ENCODE data around the gene PPP1R13B. TPM values are rescaled to one million over a fixed set of nuclear protein-coding genes. Genes with fewer than 3 reads are reported as not detected.

Gene PPP1R13B
- total RNA-seq, 2 donors from 2014 or later: 15.6 to 17.5 TPM

GRCh38 chr14:103867020-103867419 is 19.6 kb upstream of the PPP1R13B start:
- Histone ChIP-seq H3K27me3 (ENCODE audit: control insufficient read depth, insufficient read depth, low read length, poor library complexity, severe bottlenecking) (no peaks in the 10 kb centered on the region), H3K36me3 (ENCODE audit: control insufficient read depth, insufficient read depth, low read length) (no peaks in the 10 kb centered on the region), H3K9me3 (ENCODE audit: control insufficient read depth, low read length) (no peaks in the 10 kb centered on the region), H3K27ac (ENCODE audit: low read depth, low read length) (no peak overlapping the region), H3K9ac (ENCODE audit: extremely low read depth, low read length, poor library complexity, severe bottlenecking) (no peak overlapping the region), H3K4me1 (ENCODE audit: control insufficient read depth, insufficient read depth, low read length) (no peaks in the 10 kb centered on the region), H3K4me3 (ENCODE audit: low read length) (no peak overlapping the region)
- H3K27me3 Mint-ChIP-seq (ENCODE audit: insufficient read depth): no peaks in the 10 kb centered on the region
- peaks cover 2% of the 10 kb centered on the region for H3K9me3 Mint-ChIP-seq
- no peak overlapping the region for H3K4me3 Mint-ChIP-seq
- no peak overlapping the region for H3K27ac Mint-ChIP-seq
- WGBS, 2 experiments (ENCODE audit: insufficient coverage in 1 of 2, insufficient read length in 1 of 2): 92 to 94% methylated on average over 5 to 10 of the region's 10 CpGs
- no peaks in the 10 kb centered on the region for H3K36me3 Mint-ChIP-seq (ENCODE audit: low read depth)
- peaks cover 2% of the 10 kb centered on the region for H3K4me1 Mint-ChIP-seq
- no peak for DNase-seq
- TF ChIP-seq CTCF (conservative IDR thresholded peaks at IDR 0.05): no peak

DNA sequence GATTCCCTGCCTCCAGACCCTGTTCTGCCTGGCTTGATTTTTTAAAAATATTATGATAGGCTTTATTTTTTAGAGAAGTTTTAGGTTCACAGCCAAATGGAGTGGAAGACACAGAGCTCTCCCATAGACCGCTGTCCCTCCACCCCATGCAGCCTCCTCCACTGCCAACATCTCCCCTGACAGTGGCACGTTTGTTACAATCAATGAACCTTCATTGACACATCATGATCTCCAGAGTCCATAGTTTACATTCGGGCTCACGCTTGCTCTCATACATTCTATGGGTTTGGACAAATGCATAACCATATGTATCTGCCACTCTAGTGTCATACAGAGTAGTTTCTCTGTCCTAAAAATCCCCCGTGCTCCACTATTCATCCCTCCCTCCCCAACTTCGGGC is 15.9 kb upstream of the PPP1R13B start:
- no peaks in the 10 kb centered on the region for H3K4me1 Mint-ChIP-seq
- WGBS, 2 experiments (ENCODE audit: insufficient coverage in 1 of 2, insufficient read length in 1 of 2): 90 to 100% methylated on average over 6 of the region's 6 CpGs

DNA sequence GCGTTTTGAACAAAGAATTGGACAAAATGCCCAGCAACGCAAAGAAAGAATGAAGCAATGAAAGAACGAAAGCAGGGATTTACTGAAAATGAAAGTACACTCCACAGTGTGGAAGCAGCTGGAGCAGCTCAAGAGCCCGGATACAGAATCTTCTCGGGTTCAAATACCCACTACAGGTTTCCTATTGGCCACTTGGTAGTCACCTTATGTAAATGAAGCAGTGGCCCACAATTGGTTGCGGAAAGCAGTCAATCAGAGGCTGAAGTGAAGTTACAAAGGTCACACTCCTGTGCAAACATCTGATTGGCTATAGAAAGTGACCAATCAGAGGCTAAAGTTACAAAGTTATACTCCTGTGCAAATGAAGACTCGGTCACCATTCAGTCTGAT is 15.0 kb upstream of the PPP1R13B start:
- H3K4me3 ChIP-seq (ENCODE audit: low read length): no peak overlapping the region
- WGBS, 2 experiments (ENCODE audit: insufficient coverage in 1 of 2, insufficient read length in 1 of 2): 91 to 95% methylated on average over 6 to 7 of the region's 7 CpGs

More for the DNA sequence above, 15.9 kb upstream of the PPP1R13B start:
- Mint-ChIP-seq H3K4me3 (no peak overlapping the region), H3K36me3 (ENCODE audit: low read depth) (no peaks in the 10 kb centered on the region), H3K27me3 (ENCODE audit: insufficient read depth) (peaks cover 4% of the 10 kb centered on the region), H3K27ac (no peak overlapping the region), H3K9me3 (peaks cover 2% of the 10 kb centered on the region)
- DNase-seq: no peak
- no peak overlapping the region for H3K4me3 ChIP-seq (ENCODE audit: low read length)
- H3K36me3 ChIP-seq (ENCODE audit: control insufficient read depth, insufficient read depth, low read length): no peaks in the 10 kb centered on the region
- no peaks in the 10 kb centered on the region for H3K4me1 ChIP-seq (ENCODE audit: control insufficient read depth, insufficient read depth, low read length)
- H3K9ac ChIP-seq (ENCODE audit: extremely low read depth, low read length, poor library complexity, severe bottlenecking): no peak overlapping the region
- H3K27me3 ChIP-seq (ENCODE audit: control insufficient read depth, insufficient read depth, low read length, poor library complexity, severe bottlenecking): no peaks in the 10 kb centered on the region
- H3K9me3 ChIP-seq (ENCODE audit: control insufficient read depth, low read length): no peaks in the 10 kb centered on the region
- H3K27ac ChIP-seq (ENCODE audit: low read depth, low read length): no peak overlapping the region
- TF ChIP-seq CTCF (conservative IDR thresholded peaks at IDR 0.05): no peak

More for the DNA sequence above, 15.0 kb upstream of the PPP1R13B start:
- Histone ChIP-seq H3K36me3 (ENCODE audit: control insufficient read depth, insufficient read depth, low read length) (no peaks in the 10 kb centered on the region), H3K27ac (ENCODE audit: low read depth, low read length) (no peak overlapping the region), H3K9me3 (ENCODE audit: control insufficient read depth, low read length) (no peaks in the 10 kb centered on the region), H3K4me1 (ENCODE audit: control insufficient read depth, insufficient read depth, low read length) (no peaks in the 10 kb centered on the region), H3K9ac (ENCODE audit: extremely low read depth, low read length, poor library complexity, severe bottlenecking) (no peak overlapping the region), H3K27me3 (ENCODE audit: control insufficient read depth, insufficient read depth, low read length, poor library complexity, severe bottlenecking) (no peaks in the 10 kb centered on the region)
- no peaks in the 10 kb centered on the region for H3K4me1 Mint-ChIP-seq
- no peak for DNase-seq
- H3K4me3 Mint-ChIP-seq: no peak overlapping the region
- peaks cover 4% of the 10 kb centered on the region for H3K27me3 Mint-ChIP-seq (ENCODE audit: insufficient read depth)
- TF ChIP-seq CTCF (conservative IDR thresholded peaks at IDR 0.05): no peak
- peaks cover 2% of the 10 kb centered on the region for H3K9me3 Mint-ChIP-seq
- H3K27ac Mint-ChIP-seq: no peak overlapping the region
- H3K36me3 Mint-ChIP-seq (ENCODE audit: low read depth): no peaks in the 10 kb centered on the region
